ENCODE data around the gene HCN1. TPM values are rescaled to one million over a fixed set of nuclear protein-coding genes. Genes with fewer than 3 reads are reported as not detected.
"Not testable (repeated sequence)": the region's sequence is repeated elsewhere in the genome, so short reads cannot be mapped to it uniquely, and the experiment has no call there.

Gene HCN1
- total RNA-seq, 1 donor from 2014 or later, result 0.56 TPM

DNA sequence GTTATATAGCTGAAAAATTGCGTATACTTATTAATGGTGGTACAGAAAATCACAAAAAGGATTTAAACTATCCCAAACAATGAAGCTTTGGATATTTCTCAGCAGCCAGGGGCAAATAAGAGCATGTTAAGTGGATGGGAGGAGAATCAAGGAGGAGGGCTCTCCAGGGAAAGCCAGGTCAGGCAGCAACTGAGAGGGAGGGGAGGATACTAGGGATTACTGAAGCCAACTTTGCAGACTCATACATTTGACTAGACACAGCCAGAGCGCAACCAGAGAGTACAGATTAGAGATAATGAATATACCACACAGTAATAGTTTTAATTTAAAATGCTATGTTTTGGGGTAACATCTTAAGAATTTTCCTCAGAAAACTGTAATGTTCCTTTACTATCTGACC, 360.2 kb downstream of the HCN1 start:
- no peaks in the 10 kb centered on the region for H3K27me3 Mint-ChIP-seq (ENCODE audit: unreplicated experiment)
- H3K36me3 Mint-ChIP-seq (ENCODE audit: unreplicated experiment), result no peaks in the 10 kb centered on the region
- no peak overlapping the region for H3K27ac Mint-ChIP-seq (ENCODE audit: unreplicated experiment)
- no peaks in the 10 kb centered on the region for H3K9me3 Mint-ChIP-seq (ENCODE audit: unreplicated experiment)
- TF ChIP-seq, protein P1, sequence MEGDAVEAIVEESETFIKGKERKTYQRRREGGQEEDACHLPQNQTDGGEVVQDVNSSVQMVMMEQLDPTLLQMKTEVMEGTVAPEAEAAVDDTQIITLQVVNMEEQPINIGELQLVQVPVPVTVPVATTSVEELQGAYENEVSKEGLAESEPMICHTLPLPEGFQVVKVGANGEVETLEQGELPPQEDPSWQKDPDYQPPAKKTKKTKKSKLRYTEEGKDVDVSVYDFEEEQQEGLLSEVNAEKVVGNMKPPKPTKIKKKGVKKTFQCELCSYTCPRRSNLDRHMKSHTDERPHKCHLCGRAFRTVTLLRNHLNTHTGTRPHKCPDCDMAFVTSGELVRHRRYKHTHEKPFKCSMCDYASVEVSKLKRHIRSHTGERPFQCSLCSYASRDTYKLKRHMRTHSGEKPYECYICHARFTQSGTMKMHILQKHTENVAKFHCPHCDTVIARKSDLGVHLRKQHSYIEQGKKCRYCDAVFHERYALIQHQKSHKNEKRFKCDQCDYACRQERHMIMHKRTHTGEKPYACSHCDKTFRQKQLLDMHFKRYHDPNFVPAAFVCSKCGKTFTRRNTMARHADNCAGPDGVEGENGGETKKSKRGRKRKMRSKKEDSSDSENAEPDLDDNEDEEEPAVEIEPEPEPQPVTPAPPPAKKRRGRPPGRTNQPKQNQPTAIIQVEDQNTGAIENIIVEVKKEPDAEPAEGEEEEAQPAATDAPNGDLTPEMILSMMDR (IDR thresholded peaks at IDR 0.05; ENCODE audit: partially characterized antibody, unreplicated experiment), result no peak
- DNase-seq, result no peak
- no peak overlapping the region for H3K4me3 Mint-ChIP-seq (ENCODE audit: unreplicated experiment)
- peaks cover 4% of the 10 kb centered on the region for H3K4me1 Mint-ChIP-seq (ENCODE audit: low read depth, unreplicated experiment)

DNA sequence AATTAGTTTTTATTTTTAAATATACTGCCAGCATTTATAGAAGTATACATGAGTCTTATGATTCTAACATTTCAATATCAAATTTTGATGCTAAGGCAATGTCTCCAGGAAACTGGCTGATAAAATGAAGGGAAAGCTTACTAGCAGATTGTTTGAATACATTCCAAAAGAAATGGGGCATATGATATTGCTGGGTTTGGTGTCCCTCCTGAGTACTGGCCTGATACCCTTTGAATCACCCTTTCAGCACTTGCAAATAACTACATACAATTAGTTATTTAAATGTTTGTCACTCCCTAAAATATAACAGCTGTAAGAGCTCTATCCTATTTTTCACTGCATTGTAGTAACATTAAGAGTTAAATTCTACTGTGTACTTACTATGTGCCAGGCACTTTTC, 360.8 kb downstream of the HCN1 start:
- TF ChIP-seq, protein P1 (IDR thresholded peaks at IDR 0.05; ENCODE audit: partially characterized antibody, unreplicated experiment), result no peak
- Mint-ChIP-seq H3K4me1 (ENCODE audit: low read depth, unreplicated experiment) (peaks cover 4% of the 10 kb centered on the region), H3K27ac (ENCODE audit: unreplicated experiment) (no peak overlapping the region), H3K9me3 (ENCODE audit: unreplicated experiment) (no peaks in the 10 kb centered on the region), H3K36me3 (ENCODE audit: unreplicated experiment) (no peaks in the 10 kb centered on the region), H3K27me3 (ENCODE audit: unreplicated experiment) (no peaks in the 10 kb centered on the region), H3K4me3 (ENCODE audit: unreplicated experiment) (no peak overlapping the region)
- no peak for DNase-seq

DNA sequence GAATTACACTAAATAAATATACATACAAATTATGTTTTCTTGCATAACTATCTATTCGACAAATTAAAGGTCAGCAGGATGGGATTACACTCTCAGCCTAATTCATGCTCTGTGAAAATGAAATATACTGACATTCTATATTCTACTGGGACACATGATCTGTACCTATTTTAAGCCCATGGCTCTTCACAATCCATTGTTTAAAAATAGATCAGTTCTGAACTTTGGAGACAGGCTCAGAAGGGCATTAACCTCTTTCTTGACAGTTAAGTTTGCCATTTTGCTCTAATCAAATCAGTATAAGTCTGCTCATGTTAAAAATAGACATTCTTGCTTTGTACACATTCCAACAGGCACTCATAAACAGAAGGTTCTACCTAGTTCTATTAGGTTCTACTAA, 361.2 kb downstream of the HCN1 start:
- no peaks in the 10 kb centered on the region for H3K36me3 Mint-ChIP-seq (ENCODE audit: unreplicated experiment)
- TF ChIP-seq, protein P1 (IDR thresholded peaks at IDR 0.05; ENCODE audit: partially characterized antibody, unreplicated experiment), result no peak
- no peaks in the 10 kb centered on the region for H3K27me3 Mint-ChIP-seq (ENCODE audit: unreplicated experiment)

DNA sequence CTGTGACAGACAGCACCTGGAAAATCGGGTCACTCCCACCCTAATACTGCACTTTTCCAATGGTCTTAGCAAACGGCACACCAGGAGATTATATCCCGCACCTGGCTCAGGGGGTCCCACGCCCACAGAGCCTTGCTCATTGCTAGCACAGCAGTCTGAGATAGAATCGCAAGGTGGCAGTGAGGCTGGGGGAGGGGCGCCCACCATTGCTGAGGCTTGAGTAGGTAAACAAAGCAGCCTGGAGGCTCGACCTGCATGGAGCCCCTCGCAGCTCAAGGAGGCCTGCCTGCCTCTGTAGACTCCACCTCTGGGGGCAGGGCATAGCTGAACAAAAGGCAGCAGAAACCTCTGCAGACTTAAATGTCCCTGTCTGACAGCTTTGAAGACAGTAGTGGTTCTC, 383.6 kb downstream of the HCN1 start:
- not testable (repeated sequence) for DNase-seq; H3K27ac Mint-ChIP-seq (ENCODE audit: unreplicated experiment); H3K27me3 Mint-ChIP-seq (ENCODE audit: unreplicated experiment); H3K9me3 Mint-ChIP-seq (ENCODE audit: unreplicated experiment); H3K4me1 Mint-ChIP-seq (ENCODE audit: low read depth, unreplicated experiment); H3K36me3 Mint-ChIP-seq (ENCODE audit: unreplicated experiment); H3K4me3 Mint-ChIP-seq (ENCODE audit: unreplicated experiment)

More for the DNA sequence above, 361.2 kb downstream of the HCN1 start:
- no peak overlapping the region for H3K27ac Mint-ChIP-seq (ENCODE audit: unreplicated experiment)
- H3K4me1 Mint-ChIP-seq (ENCODE audit: low read depth, unreplicated experiment), result peaks cover 4% of the 10 kb centered on the region
- no peak overlapping the region for H3K4me3 Mint-ChIP-seq (ENCODE audit: unreplicated experiment)
- no peaks in the 10 kb centered on the region for H3K9me3 Mint-ChIP-seq (ENCODE audit: unreplicated experiment)
- DNase-seq, result no peak

DNA sequence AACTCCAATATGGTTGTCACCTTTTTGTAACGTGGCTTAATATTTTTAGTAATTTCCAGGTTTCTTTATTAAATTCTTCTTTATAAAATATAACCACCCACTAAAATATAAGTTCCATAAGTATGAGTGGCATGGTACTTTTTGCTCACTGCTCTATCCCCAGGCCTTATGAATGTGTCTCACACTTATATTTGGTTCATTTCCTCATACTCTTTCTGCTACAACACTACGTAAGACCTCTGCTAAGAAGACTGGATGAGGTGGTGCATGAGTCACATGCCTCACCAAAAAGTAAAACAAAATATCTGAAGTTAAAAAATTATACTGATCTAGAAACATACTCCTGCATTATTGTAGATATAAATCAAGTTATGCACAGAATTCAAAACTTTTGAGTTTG, 400.9 kb downstream of the HCN1 start:
- H3K27me3 Mint-ChIP-seq (ENCODE audit: unreplicated experiment), result no peaks in the 10 kb centered on the region
- H3K36me3 Mint-ChIP-seq (ENCODE audit: unreplicated experiment), result no peaks in the 10 kb centered on the region
- H3K27ac Mint-ChIP-seq (ENCODE audit: unreplicated experiment), result no peak overlapping the region
- no peak overlapping the region for H3K4me3 Mint-ChIP-seq (ENCODE audit: unreplicated experiment)
- no peaks in the 10 kb centered on the region for H3K4me1 Mint-ChIP-seq (ENCODE audit: low read depth, unreplicated experiment)
- peaks cover 1% of the 10 kb centered on the region for H3K9me3 Mint-ChIP-seq (ENCODE audit: unreplicated experiment)
- no peak for DNase-seq
- TF ChIP-seq, protein P1 (IDR thresholded peaks at IDR 0.05; ENCODE audit: partially characterized antibody, unreplicated experiment), result no peak

DNA sequence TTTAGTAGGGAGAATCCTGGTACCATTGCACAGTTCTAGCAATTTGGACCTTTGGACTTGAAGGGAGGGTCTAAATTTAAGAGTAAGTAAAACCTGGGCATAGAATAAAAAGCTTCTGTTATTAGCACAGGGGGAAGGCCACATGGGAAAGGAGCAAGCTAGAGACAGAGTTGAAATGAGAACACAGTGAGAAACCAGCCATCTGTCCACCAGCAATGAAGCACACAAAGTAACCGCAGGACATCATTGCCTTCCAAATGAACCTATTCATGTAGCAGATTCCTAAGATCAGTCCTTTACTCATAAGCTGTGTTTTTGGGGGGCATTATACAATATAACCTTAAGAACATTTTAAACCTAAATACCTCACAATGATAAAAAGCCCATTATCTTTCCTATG, 407.4 kb downstream of the HCN1 start:
- peak overlapping the region; percentile 87 for H3K27ac Mint-ChIP-seq (ENCODE audit: unreplicated experiment)
- DNase-seq, result no peak

More for the DNA sequence above, 407.4 kb downstream of the HCN1 start:
- no peak overlapping the region for H3K4me3 Mint-ChIP-seq (ENCODE audit: unreplicated experiment)
- H3K36me3 Mint-ChIP-seq (ENCODE audit: unreplicated experiment), result no peaks in the 10 kb centered on the region
- H3K9me3 Mint-ChIP-seq (ENCODE audit: unreplicated experiment), result no peaks in the 10 kb centered on the region
- peaks cover 2% of the 10 kb centered on the region for H3K27me3 Mint-ChIP-seq (ENCODE audit: unreplicated experiment)
- H3K4me1 Mint-ChIP-seq (ENCODE audit: low read depth, unreplicated experiment), result peaks cover 16% of the 10 kb centered on the region
- TF ChIP-seq, protein P1 (IDR thresholded peaks at IDR 0.05; ENCODE audit: partially characterized antibody, unreplicated experiment), result no peak
